ENCODE measurements around the gene SLC2A13.
"Not testable (repeated sequence)": the region's sequence is repeated elsewhere in the genome, so short reads cannot be mapped to it uniquely, and the experiment has no call there.

Gene SLC2A13

DNA sequence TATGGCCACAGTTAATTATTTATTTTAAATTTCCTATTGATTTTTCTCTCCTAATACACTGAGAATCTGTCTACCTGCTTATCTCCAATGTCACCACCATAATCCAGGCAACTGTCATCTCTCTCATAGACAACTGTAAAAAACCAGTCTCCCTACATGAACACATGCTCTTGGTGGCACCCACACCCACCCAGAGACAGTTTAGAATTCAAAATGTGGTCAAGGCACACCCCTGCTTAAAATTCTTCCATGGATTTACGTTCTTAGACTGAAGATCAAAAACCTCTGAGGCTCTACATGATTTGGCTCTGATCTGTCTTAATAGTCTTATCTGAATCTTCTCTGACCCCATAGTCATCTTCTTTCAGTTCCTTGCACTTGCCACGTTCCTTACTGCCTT is 245.2 kb downstream of the SLC2A13 start:
- no peak for DNase-seq

DNA sequence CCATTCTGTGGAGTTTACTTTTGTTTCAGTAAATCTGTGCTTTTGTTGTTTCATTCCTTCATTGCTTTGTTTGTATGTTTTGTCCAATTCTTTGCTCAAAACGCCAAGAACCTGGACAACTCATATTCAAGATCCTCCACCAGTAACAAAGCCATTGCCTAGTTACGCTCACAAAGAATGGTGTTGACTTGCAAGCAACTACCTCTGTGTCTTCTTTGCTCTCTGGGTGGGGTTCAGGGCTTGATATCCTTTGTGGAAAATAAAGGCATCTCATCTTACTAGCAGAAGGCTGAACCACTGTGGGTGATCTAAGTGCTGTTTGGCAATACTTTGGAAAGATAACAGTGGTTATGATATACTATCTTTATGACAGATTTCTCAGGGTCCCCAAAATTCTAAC is 252.9 kb downstream of the SLC2A13 start:
- no peak for DNase-seq

DNA sequence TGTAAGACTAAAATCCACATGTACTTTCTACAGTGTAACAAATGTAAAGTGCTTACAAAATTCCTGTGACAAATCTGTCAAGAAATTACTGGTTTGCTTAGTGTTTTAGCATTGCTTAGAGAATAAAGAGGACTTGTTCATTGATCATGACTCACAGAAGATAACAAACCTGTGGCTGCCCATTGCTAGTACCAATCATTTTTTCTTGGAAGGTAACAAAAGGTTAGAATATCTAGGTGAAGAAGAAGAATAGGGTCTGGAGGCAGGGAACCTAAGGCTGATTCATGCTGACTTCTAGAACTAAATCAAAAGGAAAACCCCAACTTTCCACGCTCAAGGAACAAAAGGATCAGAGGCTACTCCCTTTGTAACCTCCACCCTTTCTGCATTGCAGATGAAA is 253.5 kb downstream of the SLC2A13 start:
- DNase-seq = no peak

DNA sequence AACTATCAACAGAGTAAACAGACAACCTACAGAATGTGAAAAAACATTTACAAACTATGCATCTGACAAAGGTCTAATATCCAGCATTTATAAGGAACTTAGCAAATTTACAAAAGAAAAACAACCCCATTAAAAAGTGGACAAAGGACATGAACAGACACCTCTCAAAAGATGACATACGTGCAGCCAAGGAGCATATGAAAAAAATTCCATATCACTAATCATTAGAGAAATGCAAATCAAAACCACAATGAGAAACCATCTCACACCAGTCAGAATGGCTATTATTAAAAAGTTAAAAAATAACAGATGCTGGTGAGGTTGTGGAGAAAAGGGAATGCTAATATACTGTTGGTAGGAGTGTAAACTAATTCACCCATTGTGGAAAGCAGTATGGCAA is 257.7 kb downstream of the SLC2A13 start:
- not testable (repeated sequence) for DNase-seq

DNA sequence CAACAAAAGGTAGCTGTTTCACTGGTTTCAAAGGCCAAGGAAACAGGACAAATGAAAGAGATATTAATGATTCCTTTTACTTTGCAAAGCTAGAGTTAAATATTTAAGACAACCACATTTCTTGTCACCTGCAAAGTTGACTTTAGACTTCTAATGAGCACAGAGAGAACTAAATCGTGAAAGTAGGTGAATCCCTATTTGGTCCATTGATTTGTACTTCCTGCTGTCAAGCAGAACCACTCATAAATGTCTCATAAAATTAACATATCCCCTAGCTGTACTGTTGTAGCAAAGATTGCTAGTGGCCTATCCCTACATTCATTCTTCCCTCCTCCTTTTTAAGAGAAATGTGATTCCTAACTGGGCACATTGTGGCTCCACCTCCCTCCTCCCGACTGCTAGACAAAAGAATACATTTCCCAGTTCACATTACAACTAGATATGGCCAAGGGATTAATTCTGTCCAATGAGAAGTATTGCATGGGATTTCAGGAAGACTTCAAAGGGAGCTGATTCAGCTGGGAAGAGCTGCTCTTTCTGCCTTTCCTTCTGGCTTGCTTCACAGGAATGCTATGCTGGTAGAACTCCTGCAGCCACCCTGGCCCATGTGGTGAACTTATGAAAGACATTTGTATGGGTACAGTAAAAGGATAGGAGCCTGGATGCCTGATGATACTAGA is 258.8 kb downstream of the SLC2A13 start:
- DNase-seq = no peak

DNA sequence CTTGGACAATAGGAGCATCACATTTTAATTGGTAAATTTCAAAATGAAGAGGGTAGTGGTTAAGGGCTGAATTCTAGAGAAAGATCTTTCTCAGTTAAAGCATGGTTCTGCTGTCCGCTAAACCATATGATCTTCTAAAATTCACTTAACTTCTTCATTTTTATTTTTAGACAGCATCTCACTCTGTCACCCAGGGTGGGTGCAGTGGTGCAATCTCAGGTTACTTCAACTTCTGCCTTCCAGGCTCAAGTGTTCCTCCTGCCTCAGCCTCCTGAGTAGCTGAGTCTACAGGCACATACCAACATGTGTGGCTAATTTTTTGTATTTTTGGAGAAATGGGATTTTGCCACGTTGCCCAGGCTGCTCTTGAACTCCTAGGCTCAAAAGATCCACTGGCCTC is 259.6 kb downstream of the SLC2A13 start:
- no peak for DNase-seq

DNA sequence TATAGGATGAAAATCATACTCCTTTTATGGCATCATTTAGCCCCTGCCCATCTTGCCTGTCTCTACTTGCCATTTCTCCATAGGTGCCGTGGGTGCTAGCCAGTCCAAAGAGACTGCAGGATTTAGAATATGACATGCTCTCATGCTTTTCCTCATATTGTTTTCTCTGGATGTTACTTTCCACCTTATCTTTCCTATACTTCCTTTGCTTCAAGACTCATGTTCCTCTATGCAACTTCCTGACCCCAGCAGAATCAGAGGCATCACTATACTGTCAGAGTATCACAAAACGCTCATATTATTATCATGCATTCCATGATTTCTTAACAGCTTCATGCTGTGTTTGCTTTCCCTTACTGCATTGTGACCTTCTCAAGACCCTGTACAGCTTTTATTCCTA is 265.5 kb downstream of the SLC2A13 start:
- DNase-seq = no peak

DNA sequence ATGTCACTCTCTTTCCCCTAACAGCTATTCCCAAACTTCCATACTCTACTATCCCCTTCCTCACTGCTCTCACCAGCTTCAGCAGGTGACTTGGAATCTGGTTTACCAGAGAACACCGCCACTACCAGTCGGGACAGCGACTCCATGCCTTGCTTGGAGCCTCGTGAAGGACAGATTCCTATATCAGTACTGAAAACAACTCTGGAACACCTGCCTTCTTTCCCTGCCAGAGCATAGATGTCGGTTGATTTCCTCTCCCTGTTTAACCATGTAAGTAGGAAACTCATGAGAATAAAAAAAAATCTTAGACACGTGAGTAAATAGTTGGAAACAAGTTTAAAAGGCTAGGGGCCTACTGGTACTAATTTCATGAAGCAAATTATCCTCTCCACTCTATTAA is 266.8 kb downstream of the SLC2A13 start:
- no peak for DNase-seq

DNA sequence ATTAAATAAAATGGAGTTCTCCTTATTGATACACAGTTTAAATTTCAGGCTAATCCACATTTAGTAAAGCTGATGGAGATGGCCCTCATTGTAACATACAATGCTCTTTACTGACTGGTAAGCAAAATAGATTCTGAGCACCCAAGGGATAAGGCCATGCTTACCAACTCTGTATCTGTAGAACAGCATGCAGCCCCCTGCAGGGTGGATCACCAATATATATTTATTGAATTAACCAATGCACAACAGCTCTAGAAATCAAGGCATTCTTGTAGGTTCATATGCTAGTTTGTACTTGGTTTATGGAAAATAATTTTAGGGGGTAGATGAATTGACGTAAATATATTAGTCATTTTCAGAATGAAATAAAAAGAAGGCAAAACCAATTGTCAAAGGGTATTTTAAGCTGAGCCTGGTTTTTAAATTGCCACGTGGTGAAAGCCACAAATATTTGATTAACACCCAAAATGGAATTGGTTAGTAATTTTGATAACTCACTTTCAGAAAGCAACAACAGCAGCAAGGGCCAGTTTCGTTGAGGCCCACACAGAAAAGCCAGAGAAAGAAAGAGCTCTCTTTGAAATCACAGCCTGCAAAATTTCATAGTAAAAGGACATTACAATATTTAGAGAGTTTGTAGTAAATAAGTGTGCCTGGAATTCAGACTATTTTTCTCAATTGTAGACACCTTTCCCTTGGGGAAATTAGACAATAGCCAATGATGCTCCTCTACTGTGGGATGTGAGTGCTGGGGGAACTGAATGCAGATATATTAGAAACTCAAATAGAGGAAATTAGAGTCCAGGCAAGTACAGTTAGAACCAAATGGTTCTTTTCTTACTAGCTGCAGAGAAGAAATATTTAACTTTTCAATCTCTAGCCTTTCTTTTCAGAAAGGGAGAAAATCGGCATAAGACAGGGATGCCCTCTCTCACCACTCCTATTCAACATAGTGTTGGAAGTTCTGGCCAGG is 270.1 kb downstream of the SLC2A13 start:
- no peak for DNase-seq

DNA sequence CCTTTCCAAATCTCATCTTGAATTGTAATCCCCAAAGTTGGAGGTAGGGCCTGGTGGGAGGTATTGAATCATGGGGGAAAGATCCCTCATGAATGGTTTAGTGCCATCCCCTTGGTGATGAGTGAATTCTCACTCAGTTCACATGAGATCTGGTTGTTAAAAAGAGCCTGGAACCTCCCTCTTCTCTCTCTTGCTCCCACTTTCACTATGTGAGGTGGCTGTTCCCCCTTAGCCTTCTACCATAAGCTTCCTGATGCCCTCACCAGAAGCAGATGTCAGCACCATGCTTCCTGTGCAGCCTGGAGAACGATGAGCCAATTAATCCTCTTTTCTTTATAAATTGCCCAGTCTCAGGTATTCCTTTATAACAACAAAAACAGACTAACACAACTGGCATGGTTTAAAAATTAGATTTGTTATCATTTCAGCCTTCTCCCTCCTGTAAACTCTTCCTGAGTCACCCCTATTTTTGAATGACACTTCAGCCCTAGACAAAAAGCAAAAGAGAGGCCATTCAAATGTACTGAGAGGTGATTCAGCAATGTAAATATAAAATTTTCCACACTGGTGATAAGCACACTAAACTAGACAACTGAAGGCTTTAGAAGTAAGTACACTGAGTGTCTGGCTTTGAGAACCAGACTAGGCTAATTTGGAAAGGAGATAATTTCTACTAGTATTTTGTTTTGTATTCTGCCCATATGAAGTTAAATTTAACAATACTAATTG is 274.1 kb downstream of the SLC2A13 start:
- DNase-seq = no peak

DNA sequence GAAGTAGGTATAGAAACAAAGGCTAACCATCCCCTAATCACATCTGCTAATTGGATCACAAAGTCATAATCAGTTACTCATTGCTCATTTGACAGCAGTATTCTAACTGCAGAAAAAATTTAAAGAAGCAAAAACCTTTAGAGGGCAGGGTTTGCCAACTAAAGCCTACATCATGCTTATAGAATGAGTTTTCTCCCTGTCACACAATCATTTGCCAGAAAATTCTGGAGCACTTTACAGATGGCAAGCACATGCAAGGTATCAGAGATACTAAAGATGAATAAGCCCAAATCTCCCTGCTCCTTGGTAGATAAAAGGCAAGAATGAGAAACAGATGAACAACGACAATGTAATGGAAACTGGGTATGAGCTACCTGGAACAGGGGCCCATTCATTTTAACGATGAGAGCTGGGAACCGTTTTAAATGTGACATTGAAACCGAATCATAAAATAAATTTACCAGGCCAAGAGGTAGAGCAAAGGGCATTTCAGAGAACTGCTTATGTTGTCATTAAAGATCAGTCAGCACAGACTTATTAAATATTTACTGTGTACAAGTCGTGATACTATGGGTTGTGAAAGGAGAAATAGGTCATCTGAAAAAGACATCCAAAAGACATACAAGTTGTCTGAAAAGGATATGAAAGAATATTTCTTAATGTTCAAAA is 274.9 kb downstream of the SLC2A13 start:
- no peak for DNase-seq

DNA sequence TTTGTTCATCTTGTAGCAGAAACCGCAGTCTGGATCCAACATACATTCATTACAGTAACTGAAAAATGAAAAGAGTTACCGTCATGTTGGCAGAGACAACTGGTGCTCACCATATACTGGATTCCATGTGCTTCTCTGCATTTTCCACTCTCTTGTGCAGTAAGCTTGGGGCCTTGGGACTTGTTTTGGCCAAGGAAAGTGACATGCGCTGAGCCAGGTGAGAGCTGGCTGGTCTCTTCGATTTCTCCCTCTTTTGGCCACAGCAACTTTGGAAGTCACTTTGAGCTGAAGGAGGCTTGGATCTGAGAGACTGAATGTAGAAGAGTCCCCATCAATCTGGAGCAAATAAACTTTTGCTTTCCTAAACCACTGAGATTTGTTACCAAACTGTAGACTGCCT is 275.7 kb downstream of the SLC2A13 start:
- DNase-seq = no peak

DNA sequence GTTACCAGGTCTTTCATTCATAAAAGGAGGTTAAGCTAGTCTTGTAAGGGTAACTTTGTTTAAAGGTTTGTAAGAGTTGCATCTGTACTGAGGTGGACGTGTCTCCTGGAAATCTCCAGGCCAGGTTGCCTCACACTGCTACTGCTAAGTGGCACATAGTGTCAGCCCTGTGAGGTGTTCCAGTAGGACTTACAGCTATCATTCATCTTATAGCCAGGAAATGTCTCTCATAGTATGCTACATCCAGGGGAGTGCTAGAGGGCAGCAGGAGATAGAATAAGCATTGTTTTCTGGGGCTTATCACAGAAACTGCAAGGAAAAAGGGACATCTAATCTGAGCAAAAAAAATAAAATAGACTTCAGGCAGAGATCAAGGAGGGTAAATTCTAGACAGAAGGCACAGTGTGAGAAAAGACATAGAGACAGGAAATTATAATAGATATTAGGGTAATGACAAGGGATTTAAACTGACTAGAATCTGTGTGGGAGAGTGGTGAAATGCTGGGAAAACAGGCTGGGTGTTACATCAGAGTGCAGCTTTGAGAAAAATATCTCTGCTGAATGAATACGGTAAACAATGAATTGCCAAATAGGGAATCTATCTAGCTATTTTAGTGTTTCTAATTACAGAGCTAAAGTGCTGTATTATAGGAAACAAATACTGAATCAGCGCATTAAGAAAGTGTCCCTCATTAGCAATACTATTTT is 281.2 kb downstream of the SLC2A13 start:
- DNase-seq = no peak

DNA sequence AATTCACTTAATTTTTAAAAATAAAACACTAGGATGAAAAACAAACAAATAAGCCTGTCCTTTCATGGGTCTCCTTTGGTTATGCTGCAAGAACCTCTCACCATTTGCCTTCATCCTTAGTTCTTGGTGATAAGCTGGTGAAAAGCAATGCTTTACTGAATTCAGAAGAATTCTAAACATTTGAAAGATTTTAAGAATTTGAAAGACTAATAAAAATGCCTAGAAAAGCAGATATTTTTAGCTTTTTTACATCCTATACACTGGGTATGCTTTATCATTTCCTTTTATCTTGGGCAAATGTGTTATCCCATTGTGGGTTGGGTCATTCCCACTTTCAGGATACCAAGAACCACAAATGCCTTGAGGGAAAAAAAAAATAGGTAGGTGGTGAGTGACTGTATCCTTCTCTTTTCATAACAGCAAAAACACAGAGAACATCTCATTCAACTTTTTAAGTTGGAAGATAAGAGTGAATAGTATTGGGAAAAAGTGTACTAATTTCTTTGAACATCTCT is 289.2 kb downstream of the SLC2A13 start:
- DNase-seq = no peak

DNA sequence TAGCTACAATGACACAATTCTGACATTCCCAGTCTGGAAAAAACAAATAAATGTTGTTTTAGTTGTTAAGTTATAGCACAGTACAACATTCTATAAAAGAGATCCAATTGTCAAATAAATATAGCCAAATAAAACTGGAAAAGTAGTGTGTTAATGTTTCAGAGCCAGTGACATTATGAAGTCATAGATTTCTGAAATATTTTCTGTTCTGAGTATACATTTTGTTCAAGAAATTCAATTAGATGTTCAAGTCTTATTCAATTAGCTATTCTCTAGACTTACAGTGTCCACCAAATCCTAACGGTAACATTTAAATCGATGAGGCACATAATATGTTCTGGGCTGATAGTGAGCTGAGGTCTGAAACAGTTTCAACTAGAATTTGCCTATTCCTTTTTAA is 290.1 kb downstream of the SLC2A13 start:
- no peak for DNase-seq

DNA sequence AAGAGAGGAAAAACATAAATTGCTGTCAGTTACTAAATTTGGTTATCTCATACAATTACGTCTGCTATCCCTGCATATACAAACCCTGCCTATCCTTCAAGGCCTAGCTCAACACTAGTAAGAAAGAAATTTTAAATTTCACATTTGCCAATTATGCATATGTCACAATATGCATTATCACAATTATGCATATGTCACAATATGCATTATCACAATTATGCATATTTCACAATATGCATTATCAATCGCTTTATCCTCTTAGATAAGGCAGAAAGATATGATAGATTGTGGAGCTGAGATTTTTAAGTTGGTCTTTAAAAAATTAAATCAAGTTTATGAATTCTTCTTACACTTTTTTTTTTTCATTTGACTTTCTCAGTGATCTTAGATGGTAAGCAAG is 291.3 kb downstream of the SLC2A13 start:
- DNase-seq = no peak

DNA sequence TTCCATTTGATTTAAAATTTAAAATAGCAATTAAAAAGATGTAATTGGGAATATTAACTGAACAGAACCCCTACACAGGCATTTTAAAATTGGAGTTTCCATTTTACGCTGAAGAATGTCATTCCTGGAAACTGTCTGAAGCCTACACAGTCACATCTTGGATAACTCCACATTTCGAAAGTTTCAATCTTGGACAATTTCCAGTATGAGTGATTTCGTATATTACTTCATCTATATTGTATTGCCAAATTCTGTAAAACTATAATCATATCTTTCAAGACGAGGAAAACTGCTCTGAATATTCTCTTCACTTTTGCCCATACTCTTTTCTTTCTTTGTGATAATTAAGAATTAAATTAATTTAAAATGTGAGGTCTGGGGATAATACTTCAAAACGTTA is 292.1 kb downstream of the SLC2A13 start:
- DNase-seq = no peak

DNA sequence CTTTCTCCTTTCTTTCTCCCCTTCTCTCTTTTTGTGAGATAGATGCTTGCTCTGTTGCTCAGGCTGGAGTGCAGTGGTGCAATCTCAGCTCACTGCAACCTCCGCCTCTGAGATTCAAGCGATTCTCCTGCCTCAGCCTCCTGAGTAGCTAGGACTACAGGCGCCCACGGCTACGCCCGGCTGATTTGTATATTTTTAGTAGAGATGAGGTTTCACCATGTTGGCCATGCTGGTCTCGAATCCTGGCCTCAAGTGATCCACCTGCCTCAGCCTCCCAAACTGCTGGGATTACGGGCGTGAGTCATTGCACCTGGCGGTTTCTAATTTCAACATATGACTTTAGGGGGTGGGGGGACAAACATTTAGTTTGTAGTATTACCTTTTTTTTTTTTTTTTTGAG is 293.4 kb downstream of the SLC2A13 start:
- DNase-seq = not testable (repeated sequence)

DNA sequence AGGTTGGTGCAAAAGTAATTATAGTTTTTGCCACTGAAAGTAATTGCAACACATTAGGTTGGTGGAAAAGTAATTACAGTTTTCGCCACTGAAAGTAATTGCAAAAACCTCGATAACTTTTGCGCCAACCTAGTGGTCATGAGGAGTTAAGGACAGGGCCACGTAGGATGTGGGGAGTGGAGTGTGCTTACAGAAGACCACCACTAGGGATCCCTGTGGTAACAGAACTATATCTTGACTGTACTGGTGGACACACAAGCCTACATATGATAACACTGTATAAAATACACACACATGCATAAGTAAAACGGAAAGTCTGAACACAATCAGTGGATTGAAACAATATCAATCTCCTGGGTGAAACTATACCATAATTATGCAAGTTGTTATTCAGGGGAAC is 298.8 kb downstream of the SLC2A13 start:
- no peak for DNase-seq

DNA sequence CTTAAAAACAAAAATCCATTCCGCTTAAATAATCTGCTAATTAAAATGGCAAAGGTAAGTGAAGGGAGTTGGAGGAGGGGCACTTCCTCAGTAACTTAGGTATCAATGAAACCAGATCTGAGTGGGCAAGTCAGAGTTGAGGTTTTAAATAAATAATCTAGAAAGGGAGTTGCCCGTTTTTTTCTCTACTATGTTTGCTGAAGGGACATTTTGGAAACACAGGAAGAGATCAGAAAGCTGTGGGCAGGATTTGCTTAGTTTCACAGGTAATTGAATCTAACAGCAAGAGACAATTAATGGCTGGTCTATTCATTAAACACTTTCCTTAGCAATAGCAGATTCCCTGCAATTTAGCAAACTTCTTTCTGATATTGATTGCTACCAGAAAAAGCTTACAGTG is 300.2 kb downstream of the SLC2A13 start:
- no peak for DNase-seq

DNA sequence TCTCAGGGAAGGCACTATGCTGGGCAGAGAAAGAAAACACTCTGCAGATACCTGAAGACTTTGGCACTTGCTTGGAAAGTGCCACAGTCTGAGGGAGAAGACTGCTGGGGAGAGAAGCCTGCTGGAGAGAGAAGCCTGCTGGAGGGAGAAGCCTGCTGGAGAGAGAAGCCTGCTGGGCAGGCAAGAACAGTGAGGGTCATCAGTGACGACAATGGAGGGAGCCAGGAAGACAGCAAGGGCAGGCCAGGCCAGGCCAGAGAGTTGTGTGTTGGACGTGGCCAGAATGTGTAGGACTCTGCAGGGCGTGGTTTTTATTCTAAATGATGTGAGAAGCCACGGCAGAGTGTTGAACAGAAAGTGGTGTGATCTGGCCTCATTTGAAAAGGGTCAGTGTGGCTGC is 301.0 kb downstream of the SLC2A13 start:
- DNase-seq = no peak

DNA sequence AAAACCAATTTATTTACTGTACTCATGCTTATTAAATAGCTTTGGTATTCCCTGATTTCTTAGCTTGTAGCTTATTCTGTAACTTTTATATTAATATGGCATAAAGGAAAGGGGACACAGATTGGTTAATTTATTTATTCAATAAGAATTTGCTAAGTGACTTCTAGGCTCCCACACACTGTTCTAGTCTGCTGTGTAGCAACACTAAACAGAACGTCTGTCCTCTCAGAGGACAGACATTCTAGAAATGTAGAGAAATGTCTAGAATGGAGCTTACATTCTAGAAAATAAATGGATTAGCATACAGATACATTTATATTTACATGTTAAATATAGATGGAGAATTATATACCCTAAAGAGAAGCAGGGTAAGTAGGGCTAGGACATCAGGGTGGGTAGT is 301.4 kb downstream of the SLC2A13 start:
- DNase-seq = no peak
